H1 (cell line): Measurements from ENCODE around the gene ACO1. TPM values are rescaled to one million over a fixed set of nuclear protein-coding genes. Genes with fewer than 3 reads are reported as not detected.

Experiments used
- SP1 ChIP-seq: IDR thresholded peaks from 2 replicates; pipeline ENCODE4 v1.6.1; 2011; ENCODE audit warnings: low read depth, low read length
- polyA plus RNA-seq, 7 experiments: library from polyadenylated mRNA; depleted of rRNA in 3 of 7; stranded (reverse) in 5 of 7; unstranded in 2 of 7; fragments of >200 nt in 5 of 7; fragments of 200-250 nt in 2 of 7; gene quantifications; 1 replicate in 5 of 7; 2 replicates in 1 of 7; 4 replicates in 1 of 7; pipeline versions ENCODE4 v1.2.1 to v1.2.3, GENCODE V29; 2011 to 2013; ENCODE audit warnings: missing spikeins in 2 of 7, mixed read lengths in 2 of 7
- total RNA-seq: library from RNA; stranded (reverse); fragmentation: NEBNext Ultra II Directional; extraction: Animal tissue kit (Norgen Biotek cat#: 25700); gene quantifications from 2 replicates; pipeline ENCODE4 v1.2.1, GENCODE V29; 2021

The ACO1 gene
- total and polyA plus RNA-seq, 2 of the 8 experiments (the other 6 are each of a cell fraction or from before 2014, with no cell fraction given), result 39.3 to 49.8 TPM

GRCh38 chr9:32430720-32431119, 46.3 kb downstream of the ACO1 start (continued):
- no peak for TF ChIP-seq SP1
- TF ChIP-seq, all 59 proteins: peak for 0
